SK-N-SH (cell line): ENCODE results near the gene PTPN23.

Source experiments
- CTCF ChIP-seq: fragments of 200-600 bp; sonication (generic); IDR thresholded peaks from 2 replicates; pipeline ENCODE4 v1.6.1; 2017; ENCODE audit warnings: antibody characterized with exemption, mild to moderate bottlenecking, moderate library complexity
- TEAD4 ChIP-seq: IDR thresholded peaks from 2 replicates; pipeline ENCODE4 v1.4.0; 2012; ENCODE audit warnings: mild to moderate bottlenecking, borderline replicate concordance; ENCODE audit not compliant: insufficient read depth

- TF ChIP-seq CTCF (no peak), TEAD4 (no peak)
Measured at GRCh38 chr3:47344971-47345370, 35.9 kb upstream of the PTPN23 start.
